Epithelial cell of proximal tubule (primary cell): ENCODE data around the gene DPYD. TPM values are rescaled to one million over a fixed set of nuclear protein-coding genes. Genes with fewer than 3 reads are reported as not detected.

ENCODE experiments used
- DNase-seq: peaks from one replicate; pipeline ENCODE4 v3.0.0-alpha.2; 2011; ENCODE audit warnings: low read depth
- H3K4me3 ChIP-seq: 2 replicates; pipeline ENCODE4 v1.5.1; 2011; ENCODE audit warnings: low read depth, mild to moderate bottlenecking, low read length
- CTCF ChIP-seq: conservative IDR thresholded peaks from 2 replicates; pipeline ENCODE4 v1.5.1; 2012; ENCODE audit warnings: low read depth, mild to moderate bottlenecking, low read length
- total RNA-seq: library from RNA; depleted of rRNA; stranded (reverse); fragments of >200 nt; gene quantifications from 2 replicates; pipeline ENCODE4 v1.2.3, GENCODE V29; 2015

Gene DPYD
- total RNA-seq, 1 donor from 2014 or later = 5.1 TPM

DNA sequence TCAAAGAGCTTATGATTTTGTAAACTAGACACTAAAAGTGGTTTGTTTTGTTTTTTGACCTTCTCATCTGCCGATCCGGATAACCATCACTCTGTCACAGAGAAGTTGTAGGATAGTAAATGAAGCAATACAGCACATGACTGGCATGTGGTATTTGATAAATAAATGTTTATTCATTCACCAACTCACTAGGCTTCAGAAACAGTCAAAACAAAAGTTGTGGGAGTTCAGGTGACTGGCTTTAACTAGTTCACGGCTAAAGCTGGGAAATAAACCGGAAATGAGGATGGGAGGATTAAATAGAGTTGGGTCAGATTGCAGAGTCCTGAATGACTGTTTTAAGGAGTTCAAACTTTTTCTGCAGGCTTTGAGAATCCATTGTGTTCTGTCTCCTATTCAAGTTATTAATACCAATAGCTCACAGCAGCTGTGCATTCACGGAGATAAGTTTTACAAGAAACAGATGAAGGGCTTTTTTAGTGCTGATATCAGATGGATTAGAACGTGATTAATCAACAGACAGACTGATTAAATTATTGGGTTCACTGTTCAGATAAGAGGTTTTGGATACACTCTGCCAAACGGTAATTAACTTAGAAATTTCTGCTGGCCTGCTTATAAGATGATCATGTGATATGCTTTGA, 463.3 kb downstream of the DPYD start:
- no peak for TF ChIP-seq CTCF
- peak; percentile 6 for DNase-seq

DNA sequence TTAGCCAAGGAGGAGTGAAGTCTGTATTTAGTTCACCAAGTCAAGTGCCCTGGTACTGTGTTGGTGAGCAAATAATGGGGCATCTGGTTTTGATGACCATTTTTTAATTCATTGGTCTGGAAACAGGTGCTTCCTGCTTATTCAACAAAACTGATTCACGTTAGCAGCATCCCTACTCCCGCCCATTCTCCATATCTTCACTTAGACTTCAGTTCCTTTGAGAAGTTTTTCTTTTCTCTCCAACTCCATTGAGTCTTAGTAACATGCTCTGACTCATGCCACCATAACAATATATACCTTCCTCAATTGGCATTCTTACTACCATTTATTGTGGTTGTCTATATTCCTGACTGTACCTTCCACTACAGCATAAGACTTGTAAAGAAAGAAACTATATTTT, 468.9 kb downstream of the DPYD start:
- no peak for TF ChIP-seq CTCF
- H3K4me3 ChIP-seq = no peak overlapping the region
- no peak for DNase-seq

More for the DNA sequence above, 463.3 kb downstream of the DPYD start:
- H3K4me3 ChIP-seq = no peak overlapping the region

DNA sequence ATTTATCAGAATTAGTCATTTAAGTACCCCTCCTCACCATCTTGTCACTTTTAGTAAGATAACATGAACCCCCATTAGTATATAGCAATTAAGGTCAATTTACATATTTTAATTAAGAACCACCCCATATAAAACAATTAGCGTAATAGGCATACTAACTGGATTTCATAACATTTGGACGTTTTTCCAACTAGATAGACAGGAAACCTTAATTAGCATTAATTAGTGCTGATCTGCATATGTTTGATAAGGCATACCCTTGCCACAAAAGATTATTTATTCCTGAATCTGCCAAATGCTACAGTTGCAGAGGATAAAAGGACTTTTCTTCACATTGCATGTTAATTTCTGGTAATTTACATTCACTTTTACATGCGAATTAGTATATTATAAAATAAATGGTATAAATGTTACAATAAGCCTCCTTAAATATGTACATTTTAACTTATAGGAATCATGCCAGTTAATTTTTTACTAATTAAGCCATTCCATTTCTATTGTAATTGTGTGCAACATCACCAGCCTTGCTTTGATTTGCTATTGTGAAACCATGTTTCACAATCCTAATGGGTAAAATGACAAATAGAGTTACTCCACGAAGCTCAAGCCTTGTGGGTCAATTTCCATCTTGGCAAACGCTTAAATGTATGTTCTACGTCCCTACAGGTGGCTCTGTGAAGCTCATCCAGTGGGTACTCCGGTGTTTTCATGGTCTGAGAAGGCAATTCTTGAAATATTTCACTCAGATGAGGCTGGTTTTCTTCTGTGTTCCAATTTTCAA, 469.6 kb downstream of the DPYD start:
- no peak for DNase-seq
- no peak overlapping the region for H3K4me3 ChIP-seq
- no peak for TF ChIP-seq CTCF

GRCh38 chr1:97441966-97442365, 478.9 kb downstream of the DPYD start:
- no peak for DNase-seq
- no peak for TF ChIP-seq CTCF

DNA sequence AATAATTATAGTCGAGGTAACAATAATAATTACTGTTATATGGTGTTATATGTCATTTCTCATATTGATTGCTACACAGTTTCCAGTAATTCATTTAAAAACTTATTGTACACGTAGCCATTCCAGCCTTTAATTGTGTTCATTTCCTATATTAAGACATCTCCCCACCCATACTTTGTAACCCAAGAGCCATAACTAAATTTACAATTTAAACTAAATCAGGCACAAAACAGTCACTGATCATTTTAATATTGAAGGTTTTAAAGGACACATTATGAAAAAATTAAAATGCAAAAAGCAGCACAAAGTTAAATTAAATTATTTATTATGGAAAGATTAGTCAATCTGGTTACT, 487.0 kb downstream of the DPYD start:
- DNase-seq = no peak
- TF ChIP-seq CTCF = no peak
- H3K4me3 ChIP-seq = no peak overlapping the region

More at GRCh38 chr1:97441966-97442365, 478.9 kb downstream of the DPYD start:
- no peak overlapping the region for H3K4me3 ChIP-seq

DNA sequence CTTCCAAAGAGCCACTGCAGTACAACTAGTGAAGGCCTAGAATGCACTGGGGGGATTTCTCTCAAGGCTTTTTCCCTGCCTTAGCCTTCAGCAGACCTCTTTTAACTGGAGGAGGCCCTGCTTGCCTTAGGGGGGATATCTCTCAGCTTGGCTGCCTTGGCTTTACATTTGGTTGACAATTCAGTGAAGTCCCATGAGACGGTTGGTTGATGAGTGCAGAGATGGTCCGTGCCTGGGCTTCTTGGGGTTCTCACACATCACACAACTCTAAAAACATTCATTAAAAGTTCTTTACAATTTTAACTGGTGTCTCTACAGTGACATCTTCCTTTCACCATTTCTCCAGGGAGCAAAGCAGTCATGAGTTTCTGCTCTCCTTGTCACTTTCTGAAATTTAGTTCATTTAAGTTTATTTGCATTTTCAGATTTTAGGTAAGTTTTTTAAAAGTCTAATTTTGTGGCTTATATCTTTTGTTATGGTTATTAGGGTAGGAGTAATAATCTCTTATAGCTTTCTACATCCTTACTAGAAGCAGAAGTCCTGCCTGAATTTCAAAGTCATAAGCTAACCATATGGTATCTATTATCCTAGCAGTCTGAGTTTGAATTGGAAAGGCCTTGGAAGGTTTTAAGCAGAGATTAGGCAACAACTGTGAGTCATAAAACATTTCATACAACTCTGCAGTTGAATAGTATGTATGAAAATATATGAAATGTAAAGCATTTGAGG, 487.6 kb downstream of the DPYD start:
- H3K4me3 ChIP-seq = no peak overlapping the region
- no peak for DNase-seq
- no peak for TF ChIP-seq CTCF
